MG63 (cell line): ENCODE measurements around the gene TCP11L2. TPM values are rescaled to one million over a fixed set of nuclear protein-coding genes. Genes with fewer than 3 reads are reported as not detected.
A peak's percentile ranks its signal among the peaks of the same experiment; 100 is the strongest.

Experiments used
- DNase-seq: peaks from one replicate; pipeline ENCODE4 v3.0.0-alpha.2; 2020
- H3K27me3 ChIP-seq: fragments of 250-450 bp; sonication (Bioruptor Pico); 2 replicates; pipeline ENCODE4 v1.5.1; 2020; ENCODE audit warnings: mild to moderate bottlenecking, moderate library complexity
- H3K36me3 ChIP-seq: fragments of 250-450 bp; sonication (Bioruptor Pico); 2 replicates; pipeline ENCODE4 v1.5.1; 2020; ENCODE audit warnings: mild to moderate bottlenecking, moderate library complexity
- H3K4me3 ChIP-seq: fragments of 250-450 bp; sonication (Bioruptor Pico); 2 replicates; pipeline ENCODE4 v1.5.1; 2020; ENCODE audit warnings: mild to moderate bottlenecking, moderate library complexity
- H3K9me3 ChIP-seq: fragments of 250-450 bp; sonication (Bioruptor Pico); 2 replicates; pipeline ENCODE4 v1.5.1; 2020; ENCODE audit warnings: mild to moderate bottlenecking, moderate library complexity
- total RNA-seq: library from RNA; depleted of rRNA; stranded (reverse); fragments of >200 nt; shearing (Covaris generic); gene quantifications from 2 replicates; pipeline ENCODE4 v1.2.3, GENCODE V29; 2014; ENCODE audit warnings: low replicate concordance

TCP11L2 gene
- total RNA-seq, 1 experiment from 2014 or later, result 33.9 TPM

DNA sequence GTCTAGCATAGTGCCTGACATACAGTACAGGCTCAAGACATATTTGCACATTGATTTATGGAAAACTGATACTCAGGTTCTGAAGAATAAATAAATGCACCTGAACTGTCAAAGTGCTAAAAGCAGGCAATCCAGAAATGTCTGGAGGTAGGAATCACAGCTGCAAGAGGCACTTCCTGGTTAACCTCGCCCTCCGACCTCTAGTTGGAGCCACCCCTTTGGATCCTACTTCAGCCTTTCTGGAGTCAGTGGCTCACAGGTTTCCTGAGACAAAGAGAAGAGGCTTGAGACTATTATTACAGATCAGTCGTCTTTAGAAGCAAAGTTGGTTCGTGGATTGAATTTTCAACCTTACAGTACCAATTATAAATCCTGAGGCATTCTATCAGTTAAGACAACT is 13.0 kb downstream of the TCP11L2 start:
- Histone ChIP-seq H3K4me3 (no peak overlapping the region), H3K9me3 (no peaks in the 10 kb centered on the region), H3K27me3 (no peaks in the 10 kb centered on the region), H3K36me3 (peaks cover 4% of the 10 kb centered on the region)
- DNase-seq, result no peak

DNA sequence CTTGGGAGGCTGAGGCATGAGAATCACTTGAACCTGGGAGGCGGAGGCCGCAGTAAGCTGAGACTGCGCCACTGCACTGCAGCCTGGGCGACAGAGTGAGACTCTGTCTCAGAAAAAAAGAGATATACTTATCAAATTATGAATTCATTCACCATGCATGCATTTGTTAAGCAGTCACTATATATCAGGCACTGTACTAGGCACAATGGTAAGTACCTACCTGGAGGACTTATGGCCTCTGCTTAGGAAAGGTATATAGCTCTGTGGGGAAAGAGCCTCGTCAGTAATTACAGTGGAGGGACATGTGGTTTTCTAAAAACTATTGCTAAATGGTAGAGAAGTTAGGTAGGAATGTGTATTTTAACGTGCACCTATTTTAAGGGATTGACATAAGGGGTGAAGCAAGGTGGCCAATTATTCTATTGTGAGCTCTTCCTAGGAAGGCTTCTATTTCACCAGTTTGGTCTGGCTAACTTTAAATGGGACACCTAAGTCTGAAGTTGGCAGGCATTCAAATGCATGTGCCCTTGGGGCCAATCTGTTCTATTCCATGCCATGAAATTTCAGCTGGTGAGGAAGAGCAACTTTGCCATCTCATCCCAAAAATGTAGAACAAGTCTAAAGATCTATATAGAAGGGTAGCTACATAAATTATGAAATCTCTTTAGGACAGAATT is 15.0 kb downstream of the TCP11L2 start:
- peaks cover 6% of the 10 kb centered on the region for H3K36me3 ChIP-seq
- no peaks in the 10 kb centered on the region for H3K9me3 ChIP-seq
- no peak for DNase-seq
- no peaks in the 10 kb centered on the region for H3K27me3 ChIP-seq
- no peak overlapping the region for H3K4me3 ChIP-seq

DNA sequence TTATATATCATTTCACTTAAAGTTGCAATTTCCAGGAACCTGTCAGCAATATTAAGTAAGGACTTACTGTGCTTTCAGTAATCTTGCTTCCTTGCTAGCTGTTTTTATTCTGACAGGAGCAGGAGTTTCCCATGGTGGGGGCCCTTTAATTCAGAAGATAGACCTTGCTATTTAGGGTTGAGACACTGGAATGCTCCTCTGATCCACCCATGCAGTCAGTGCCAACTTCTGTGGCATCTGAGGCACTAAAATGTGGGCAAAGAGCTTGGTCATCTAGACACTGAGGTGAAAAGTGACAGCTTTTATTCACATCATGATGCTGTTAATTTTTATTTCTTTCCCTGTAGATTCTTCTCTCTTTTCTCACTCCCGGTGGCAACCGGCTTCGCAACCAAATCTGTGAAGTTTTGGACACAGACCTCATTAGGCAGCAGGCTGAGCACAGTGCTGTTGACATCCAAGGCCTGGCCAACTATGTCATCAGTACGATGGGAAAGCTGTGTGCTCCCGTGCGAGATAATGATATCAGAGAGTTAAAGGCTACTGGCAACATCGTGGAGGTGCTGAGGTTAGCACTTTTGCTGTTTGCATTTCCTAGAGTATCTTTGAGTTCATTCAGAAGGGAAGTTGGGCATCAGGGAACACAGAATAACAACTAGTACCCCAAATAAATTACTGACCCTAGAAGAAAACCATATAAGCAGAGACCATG is 18.8 kb downstream of the TCP11L2 start:
- H3K27me3 ChIP-seq, result no peaks in the 10 kb centered on the region
- H3K36me3 ChIP-seq, result peaks cover 19% of the 10 kb centered on the region
- DNase-seq, result no peak
- H3K4me3 ChIP-seq, result no peak overlapping the region
- no peaks in the 10 kb centered on the region for H3K9me3 ChIP-seq

DNA sequence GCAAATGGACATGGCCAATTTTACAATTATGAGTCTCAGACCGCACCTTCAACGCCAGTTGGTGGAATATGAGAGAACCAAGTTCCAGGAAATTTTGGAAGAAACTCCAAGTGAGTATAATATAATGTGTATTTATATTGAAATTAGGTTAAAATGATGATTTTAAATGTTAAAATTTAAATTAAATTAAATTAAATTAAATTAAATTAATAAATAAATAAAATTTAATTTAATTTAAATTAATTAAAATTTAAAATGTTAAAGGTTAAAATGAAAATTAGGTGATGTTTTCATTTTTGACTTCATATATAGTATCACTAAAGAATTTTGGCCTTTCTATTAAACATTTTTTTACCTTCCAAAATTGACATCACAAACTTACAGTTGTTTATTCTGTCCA is 21.0 kb downstream of the TCP11L2 start:
- peaks cover 17% of the 10 kb centered on the region for H3K36me3 ChIP-seq
- no peak overlapping the region for H3K4me3 ChIP-seq
- no peaks in the 10 kb centered on the region for H3K9me3 ChIP-seq
- no peak for DNase-seq
- no peaks in the 10 kb centered on the region for H3K27me3 ChIP-seq

DNA sequence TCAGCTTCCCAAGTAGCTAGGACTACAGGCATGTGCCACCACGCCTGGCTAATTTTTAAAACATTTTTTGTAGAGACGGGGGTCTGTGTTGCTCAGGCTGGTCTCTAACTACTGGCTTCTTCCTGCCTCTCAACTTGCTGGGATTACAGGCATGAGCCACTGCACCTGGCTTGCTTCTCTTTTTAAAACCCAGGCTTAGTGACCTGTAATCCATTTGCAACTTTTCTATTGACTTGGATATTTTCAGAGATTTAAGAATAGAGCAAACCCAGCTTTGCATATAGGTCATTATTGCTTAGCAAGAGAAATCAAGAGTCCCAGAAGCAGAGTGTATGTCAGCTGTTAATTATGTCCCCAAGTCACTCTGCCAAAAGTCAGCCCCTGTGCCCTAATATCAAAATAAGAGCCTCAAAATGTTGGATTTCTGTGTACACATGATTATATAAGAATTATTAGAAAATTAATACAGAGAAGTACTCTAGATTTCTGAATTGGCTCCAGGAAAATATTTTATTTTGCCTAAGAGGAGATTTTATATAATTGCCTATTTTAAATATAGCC is 24.9 kb downstream of the TCP11L2 start:
- H3K4me3 ChIP-seq, result no peak overlapping the region
- no peaks in the 10 kb centered on the region for H3K27me3 ChIP-seq
- DNase-seq, result no peak
- H3K36me3 ChIP-seq, result peaks cover 17% of the 10 kb centered on the region
- H3K9me3 ChIP-seq, result no peaks in the 10 kb centered on the region

DNA sequence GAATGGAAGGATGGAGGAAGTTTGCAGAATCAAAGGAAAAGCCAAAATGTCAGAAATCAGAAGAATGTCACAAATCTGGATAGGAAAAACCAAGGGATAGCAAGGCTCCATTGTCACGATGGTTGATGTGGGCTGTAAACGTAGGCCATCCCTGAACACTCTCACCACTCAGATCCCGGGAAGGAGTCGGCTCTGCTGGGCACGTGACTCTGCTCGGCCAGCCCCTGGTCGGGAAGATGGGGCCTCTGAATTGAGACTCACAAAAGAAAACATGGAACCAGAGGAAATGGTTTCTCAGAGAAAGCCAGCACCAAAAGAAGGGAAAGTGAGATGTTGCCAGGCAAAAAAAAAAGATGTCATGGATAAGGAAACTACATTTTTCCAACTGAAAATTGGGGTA is 26.2 kb downstream of the TCP11L2 start:
- no peaks in the 10 kb centered on the region for H3K9me3 ChIP-seq
- no peak for DNase-seq
- H3K4me3 ChIP-seq, result no peak overlapping the region
- H3K36me3 ChIP-seq, result peaks cover 9% of the 10 kb centered on the region
- H3K27me3 ChIP-seq, result no peaks in the 10 kb centered on the region

DNA sequence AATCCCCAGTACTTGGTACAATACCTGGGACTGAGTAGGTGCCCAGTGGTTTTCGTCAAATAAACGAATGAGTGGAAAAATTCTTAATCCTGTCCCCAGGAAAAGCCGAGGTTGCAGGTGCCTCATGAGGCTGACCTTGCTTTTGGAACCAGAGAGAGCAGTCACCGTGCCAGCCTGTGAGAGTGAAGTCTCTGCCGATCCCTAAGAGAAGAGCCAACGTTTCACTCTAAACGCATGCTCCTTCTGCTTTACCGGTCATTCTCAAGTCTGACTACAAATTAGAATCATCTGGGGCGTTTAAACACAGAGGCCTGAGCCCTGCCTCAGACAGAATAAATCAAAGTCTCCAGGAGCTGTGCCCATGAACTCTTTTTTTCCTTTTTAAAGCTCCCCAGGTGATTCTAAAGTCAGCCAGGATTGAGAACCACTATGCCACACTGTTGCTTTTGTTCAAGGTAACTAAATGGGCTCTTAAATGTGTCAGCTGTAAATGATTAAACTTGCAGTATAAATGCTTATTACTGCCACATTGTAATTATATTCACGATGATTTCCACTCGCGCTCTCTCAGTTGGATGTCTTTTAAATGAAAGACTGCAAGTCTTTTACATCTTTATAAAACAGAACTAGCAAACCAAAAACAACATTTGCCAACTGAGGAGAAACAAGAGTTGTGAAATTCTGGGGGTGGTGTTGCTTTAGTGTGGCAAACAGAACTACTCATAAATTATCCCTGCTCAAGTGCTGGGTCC is 26.9 kb downstream of the TCP11L2 start:
- no peaks in the 10 kb centered on the region for H3K27me3 ChIP-seq
- no peak for DNase-seq
- H3K36me3 ChIP-seq, result peaks cover 2% of the 10 kb centered on the region
- no peak overlapping the region for H3K4me3 ChIP-seq
- H3K9me3 ChIP-seq, result no peaks in the 10 kb centered on the region

DNA sequence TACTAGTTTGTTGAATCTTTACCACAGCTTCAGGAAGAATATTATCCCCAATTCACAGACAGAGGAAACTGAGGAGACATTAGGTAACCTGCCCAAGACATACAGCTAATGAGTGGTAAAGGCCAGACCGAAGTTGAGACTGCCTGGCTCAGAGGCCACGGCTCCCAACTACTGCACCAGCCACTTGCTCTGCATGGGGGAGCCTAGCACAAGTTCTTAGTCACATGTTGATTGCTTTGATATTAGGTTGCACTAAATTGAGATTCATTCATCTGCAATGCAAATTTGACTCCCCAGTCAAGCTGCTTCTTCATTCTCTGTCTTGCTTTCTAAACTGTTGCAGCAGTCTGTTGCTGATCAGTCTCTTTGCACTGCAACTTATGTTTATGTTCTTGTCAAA is 29.1 kb downstream of the TCP11L2 start:
- no peaks in the 10 kb centered on the region for H3K27me3 ChIP-seq
- DNase-seq, result no peak
- H3K36me3 ChIP-seq, result no peaks in the 10 kb centered on the region; the same call in 1 of the 2 replicates
- H3K9me3 ChIP-seq, result no peaks in the 10 kb centered on the region
- no peak overlapping the region for H3K4me3 ChIP-seq

DNA sequence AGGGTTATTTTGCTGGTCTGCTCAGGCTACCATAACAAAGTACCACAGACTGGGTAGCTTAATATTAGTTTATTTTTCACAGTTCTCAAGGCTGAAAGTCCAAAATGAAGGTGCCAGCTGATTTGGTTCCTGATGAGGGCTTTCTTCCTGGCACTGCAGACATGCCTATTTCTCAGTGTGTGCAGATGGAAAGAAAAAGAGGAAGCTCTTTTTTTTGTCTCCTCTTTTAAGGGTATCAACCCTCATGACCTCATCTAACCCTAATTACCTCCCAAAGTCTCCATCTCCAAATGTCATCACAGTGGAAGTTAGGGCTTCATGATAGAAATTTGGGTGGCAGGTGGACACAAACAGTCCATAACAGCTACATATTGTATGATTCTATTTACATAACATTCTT is 30.0 kb downstream of the TCP11L2 start:
- H3K36me3 ChIP-seq, result no peaks in the 10 kb centered on the region; the same call in none of the 2 replicates
- DNase-seq, result no peak
- no peaks in the 10 kb centered on the region for H3K27me3 ChIP-seq

DNA sequence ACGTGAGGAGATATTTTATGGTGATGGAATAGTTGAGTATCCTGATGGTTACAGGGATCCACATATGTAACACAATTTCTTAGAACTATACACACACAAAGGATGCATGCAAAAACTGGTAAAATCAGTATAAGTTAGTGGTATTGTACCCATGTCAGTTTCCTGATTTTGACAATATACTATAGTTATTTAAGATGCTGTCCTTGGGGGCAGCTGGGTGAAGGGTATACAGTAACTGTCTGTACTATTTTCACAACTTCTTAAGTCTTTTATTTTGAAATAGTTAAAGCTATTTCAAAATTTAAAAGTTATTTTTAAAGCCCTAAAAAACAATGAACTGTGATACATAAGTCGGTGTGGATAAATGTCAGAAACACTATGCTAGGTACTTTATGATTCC is 30.5 kb downstream of the TCP11L2 start:
- no peaks in the 10 kb centered on the region for H3K9me3 ChIP-seq
- no peaks in the 10 kb centered on the region for H3K27me3 ChIP-seq
- H3K36me3 ChIP-seq, result no peaks in the 10 kb centered on the region; the same call in none of the 2 replicates
- no peak overlapping the region for H3K4me3 ChIP-seq
- no peak for DNase-seq

More for the DNA sequence above, 30.0 kb downstream of the TCP11L2 start:
- no peak overlapping the region for H3K4me3 ChIP-seq
- no peaks in the 10 kb centered on the region for H3K9me3 ChIP-seq

DNA sequence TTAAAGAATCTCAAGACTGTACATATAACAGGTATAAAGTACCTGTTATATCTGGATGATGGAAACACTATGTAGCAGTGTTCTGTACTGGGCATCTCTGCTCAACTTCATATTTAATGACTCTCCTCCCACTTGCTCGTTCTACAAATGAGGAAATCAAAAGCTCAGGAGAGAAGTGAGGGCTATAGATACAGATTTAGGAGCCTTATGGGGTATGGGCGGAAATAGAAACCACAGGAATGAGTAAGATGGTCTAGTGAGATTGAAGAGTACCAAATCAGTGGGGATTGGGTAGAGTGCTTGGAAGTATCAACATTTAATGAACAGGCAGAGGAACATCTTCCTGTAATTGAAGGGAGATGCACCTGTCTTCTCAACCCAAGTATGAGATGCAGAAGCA is 31.2 kb downstream of the TCP11L2 start:
- DNase-seq, result no peak
- Histone ChIP-seq H3K36me3 (peaks cover 3% of the 10 kb centered on the region), H3K4me3 (no peak overlapping the region), H3K9me3 (no peaks in the 10 kb centered on the region), H3K27me3 (no peaks in the 10 kb centered on the region)

DNA sequence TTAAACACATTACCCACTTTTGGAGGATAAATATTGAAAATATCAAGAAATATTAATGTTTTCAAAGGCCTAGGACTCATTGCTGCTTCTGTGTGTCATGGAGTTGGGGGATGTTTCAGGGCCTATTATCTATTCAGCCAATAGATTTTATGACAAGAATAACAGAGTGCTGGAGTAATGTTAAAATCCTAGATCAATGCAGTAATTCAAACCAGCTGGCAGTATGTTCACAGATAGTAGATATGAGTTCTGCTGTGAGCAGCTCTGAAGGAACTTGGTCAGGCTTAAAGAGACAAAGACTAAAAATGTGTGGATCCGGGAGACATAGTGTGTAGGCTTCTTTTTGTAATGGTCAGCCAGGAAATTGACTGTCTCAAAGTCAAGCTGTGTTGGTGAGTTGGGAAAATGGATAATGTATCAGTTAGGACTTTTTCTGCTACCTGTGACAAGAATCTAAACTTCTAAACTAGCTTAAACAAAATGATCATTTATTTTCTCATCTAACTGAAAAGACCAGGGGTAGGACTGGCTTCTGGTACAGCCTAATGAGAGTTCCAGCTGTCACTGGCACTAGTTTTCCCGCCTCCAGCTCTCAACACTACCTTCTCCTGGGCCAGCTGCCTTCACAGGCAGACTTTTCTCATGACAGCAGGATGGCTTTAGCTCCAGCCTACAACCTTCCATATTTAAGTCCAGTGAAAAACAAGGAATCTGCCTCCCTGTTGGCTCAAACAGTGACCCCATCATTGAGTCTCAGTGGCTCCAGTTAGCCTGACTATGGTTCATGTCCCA is 38.7 kb downstream of the TCP11L2 start:
- Histone ChIP-seq H3K36me3 (peaks cover 6% of the 10 kb centered on the region), H3K9me3 (no peaks in the 10 kb centered on the region), H3K4me3 (no peak overlapping the region), H3K27me3 (no peaks in the 10 kb centered on the region)
- no peak for DNase-seq

DNA sequence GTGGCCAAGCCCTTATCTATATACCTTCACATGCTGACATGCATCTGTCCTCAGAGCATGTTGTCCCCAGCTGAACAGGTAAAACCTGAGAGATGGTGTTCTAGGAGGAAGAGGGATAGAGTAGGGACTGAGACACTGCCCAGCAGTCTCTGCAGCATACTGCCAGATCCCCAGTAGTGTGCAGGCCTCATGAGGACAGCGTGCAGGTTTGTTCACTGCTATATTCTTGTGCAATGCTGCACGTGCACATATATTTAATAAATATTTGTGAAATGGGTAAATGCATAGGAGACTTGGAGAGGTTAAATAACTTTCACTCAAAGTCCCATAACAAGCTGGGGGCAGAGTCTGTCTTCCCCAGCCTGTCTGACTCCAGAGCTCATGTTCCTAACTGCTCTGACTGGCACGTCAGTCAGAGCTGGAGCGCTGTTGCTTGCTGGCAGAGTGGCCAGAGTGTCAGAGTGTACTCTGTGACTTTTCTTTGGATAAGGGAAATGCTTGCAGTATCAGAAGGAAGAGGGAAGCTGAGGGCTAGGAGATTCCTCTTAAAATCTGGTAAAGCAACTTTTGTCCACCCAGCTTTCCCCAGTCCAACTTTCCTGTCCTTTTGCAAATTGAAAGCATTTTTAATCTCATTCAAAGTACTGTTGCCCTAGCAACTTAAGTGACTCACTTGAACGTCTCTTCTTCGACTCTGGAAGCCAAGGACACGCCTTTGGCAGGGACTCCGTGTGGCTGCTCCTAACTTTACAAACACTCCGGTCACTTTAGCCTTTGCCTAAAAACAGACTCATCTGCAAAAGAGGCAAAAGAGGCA is 40.1 kb downstream of the TCP11L2 start:
- DNase-seq, result peak; percentile 83
- no peaks in the 10 kb centered on the region for H3K27me3 ChIP-seq
- H3K4me3 ChIP-seq, result peak overlapping the region; percentile 33
- peaks cover 15% of the 10 kb centered on the region for H3K36me3 ChIP-seq
- H3K9me3 ChIP-seq, result no peaks in the 10 kb centered on the region

DNA sequence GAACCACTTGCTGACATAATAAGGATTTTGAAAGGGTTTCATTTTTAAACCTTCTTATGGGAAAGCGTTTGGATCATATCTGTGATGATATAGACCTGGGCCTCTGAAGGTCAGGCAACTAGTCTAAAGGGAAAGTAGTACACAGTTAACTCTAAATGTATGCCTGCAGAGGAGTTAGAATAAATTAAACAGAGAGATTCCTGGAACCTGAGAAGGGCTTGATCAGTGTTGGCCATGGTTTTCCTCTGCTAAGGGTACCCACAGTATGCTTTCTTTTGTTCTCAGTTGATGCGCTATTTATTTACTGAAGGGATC is 40.6 kb downstream of the TCP11L2 start:
- DNase-seq, result no peak
- no peaks in the 10 kb centered on the region for H3K9me3 ChIP-seq
- H3K27me3 ChIP-seq, result no peaks in the 10 kb centered on the region
- H3K36me3 ChIP-seq, result peaks cover 15% of the 10 kb centered on the region
- H3K4me3 ChIP-seq, result peak overlapping the region; percentile 33

DNA sequence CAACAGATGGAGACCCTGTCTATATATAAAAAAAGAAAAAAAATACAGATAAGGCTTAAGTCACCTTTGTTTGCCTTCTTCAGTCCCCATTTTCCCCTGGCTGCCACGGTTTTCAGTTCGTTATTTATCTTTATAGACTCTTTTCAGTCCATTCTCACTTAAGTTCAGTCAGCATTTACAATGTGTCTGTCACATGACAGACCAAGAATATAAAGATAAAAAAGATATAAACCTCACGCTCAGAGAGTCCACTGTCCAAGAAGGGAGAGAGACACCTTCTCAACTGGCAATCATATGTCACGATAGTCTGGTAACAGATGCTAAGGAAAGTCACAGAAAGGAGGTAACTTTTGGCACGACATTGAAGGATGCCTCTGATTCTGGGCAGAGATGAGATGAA is 41.6 kb downstream of the TCP11L2 start:
- H3K36me3 ChIP-seq, result peaks cover 12% of the 10 kb centered on the region
- H3K27me3 ChIP-seq, result no peaks in the 10 kb centered on the region

DNA sequence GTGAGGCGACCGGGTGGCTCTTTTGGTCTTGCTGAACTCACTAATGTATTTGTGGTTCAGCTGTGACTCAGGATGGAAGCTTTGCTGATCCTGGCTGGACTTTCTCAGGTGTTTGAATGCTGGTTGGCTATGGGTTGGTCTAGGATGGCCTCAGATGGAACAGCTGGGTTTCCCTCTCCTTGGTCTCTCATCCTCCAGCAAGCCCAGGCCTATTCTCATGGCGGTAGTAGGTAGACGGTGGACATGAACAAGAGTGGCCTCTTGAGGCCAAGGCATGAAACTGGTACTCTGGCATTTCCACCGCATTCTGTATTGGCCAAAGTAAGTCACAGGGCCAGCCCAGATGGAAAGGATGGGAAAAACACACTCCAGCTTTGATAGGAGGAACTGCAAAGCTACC is 43.2 kb downstream of the TCP11L2 start:
- H3K36me3 ChIP-seq, result peaks cover 12% of the 10 kb centered on the region
- H3K4me3 ChIP-seq, result no peak overlapping the region
- H3K27me3 ChIP-seq, result no peaks in the 10 kb centered on the region
- DNase-seq, result peak; percentile 30
- no peaks in the 10 kb centered on the region for H3K9me3 ChIP-seq

More for the DNA sequence above, 41.6 kb downstream of the TCP11L2 start:
- no peak overlapping the region for H3K4me3 ChIP-seq
- H3K9me3 ChIP-seq, result no peaks in the 10 kb centered on the region
- DNase-seq, result no peak
